Measurements from ENCODE around the gene DRC7.

DNA sequence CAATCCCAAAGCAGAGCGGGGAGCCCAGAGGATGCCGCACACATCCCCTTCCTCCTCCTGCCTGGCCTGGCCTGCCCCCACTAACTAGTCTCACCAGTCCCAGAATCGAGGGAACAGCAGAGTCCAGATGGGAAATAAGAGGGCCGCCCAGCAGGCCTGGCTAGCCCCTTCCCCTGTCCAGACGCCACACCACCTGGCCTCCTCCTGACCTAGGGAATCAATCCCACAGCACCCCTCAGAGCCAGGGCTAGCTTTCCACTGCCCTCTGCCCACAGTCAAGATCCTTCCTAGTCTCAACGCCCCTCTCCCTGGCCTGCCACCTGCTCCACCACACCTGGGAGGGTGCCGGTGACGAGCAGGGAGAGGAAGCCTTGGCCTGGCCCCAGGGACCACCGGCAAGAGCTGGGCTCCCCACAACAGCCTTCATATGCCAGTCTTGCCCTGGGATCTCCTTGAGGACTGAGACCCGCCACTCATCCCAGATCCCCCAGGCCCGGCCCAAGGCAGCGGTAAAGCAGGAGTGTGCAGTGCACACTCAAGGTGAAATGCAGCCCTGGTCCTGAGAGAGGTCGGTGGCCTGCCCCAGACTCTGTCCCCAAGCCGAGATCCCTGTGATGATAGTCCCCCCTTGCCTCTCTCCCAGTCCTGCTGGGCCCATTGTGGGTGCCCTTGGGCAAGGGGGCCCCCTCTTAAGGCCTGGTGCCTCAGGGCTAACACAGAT, 68.8 kb downstream of the DRC7 start:
- TF ChIP-seq, protein P1, sequence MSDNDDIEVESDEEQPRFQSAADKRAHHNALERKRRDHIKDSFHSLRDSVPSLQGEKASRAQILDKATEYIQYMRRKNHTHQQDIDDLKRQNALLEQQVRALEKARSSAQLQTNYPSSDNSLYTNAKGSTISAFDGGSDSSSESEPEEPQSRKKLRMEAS (IDR thresholded peaks at IDR 0.05), result no peak
- TF ChIP-seq, protein P2, sequence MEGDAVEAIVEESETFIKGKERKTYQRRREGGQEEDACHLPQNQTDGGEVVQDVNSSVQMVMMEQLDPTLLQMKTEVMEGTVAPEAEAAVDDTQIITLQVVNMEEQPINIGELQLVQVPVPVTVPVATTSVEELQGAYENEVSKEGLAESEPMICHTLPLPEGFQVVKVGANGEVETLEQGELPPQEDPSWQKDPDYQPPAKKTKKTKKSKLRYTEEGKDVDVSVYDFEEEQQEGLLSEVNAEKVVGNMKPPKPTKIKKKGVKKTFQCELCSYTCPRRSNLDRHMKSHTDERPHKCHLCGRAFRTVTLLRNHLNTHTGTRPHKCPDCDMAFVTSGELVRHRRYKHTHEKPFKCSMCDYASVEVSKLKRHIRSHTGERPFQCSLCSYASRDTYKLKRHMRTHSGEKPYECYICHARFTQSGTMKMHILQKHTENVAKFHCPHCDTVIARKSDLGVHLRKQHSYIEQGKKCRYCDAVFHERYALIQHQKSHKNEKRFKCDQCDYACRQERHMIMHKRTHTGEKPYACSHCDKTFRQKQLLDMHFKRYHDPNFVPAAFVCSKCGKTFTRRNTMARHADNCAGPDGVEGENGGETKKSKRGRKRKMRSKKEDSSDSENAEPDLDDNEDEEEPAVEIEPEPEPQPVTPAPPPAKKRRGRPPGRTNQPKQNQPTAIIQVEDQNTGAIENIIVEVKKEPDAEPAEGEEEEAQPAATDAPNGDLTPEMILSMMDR (IDR thresholded peaks at IDR 0.05; ENCODE audit: low read depth, low read length, missing input control), result no peak
- TF ChIP-seq JUND (IDR thresholded peaks at IDR 0.05), result no peak
- no peak for TF ChIP-seq GABPA (IDR thresholded peaks at IDR 0.05 in 1 of 2, conservative IDR thresholded peaks at IDR 0.05 in 1 of 2)
- TF ChIP-seq, protein P3, sequence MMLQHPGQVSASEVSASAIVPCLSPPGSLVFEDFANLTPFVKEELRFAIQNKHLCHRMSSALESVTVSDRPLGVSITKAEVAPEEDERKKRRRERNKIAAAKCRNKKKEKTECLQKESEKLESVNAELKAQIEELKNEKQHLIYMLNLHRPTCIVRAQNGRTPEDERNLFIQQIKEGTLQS (IDR thresholded peaks at IDR 0.05), result no peak
